Tibial nerve (tissue), 4 donors: ENCODE measurements around the gene IL11RA.

Experiments used
- CTCF ChIP-seq, 5 experiments: fragments of 200-600 bp in 3 of 5; fragments of 450-650 bp in 2 of 5; sonication (generic) in 3 of 5; IDR thresholded peaks; one replicate each; pipeline ENCODE4 v1.5.1; 2016 to 2019; ENCODE audit warnings: antibody characterized with exemption in 5 of 5, mild to moderate bottlenecking in 3 of 5, moderate library complexity in 2 of 5
- EP300 ChIP-seq, 2 donors: sonication (generic); formaldehyde crosslinking; IDR thresholded peaks; one replicate each; pipeline ENCODE4 v1.6.1; 2017; ENCODE audit warnings: antibody characterized with exemption in 2 of 2, mild to moderate bottlenecking in 1 of 2

- TF ChIP-seq CTCF (IDR thresholded peaks at IDR 0.05) (no peak), EP300 (IDR thresholded peaks at IDR 0.05) (no peak)
Measured at GRCh38 chr9:34647651-34648050, 4.3 kb upstream of the IL11RA start.
